Activated gamma-delta T cell treated with Interleukin-2 at 50 U/mL for 16 hours (primary cell): ENCODE data around the gene NDUFAF5.

Source experiments
- DNase-seq: peaks from one replicate; pipeline ENCODE4 v3.0.0-alpha.2; 2020

Gene NDUFAF5

GRCh38 chr20:13824459-13824858 lies 39.6 kb downstream of the NDUFAF5 start:
- DNase-seq = no peak

GRCh38 chr20:13825465-13825864 lies 40.6 kb downstream of the NDUFAF5 start:
- no peak for DNase-seq

GRCh38 chr20:13831476-13831875 lies 46.6 kb downstream of the NDUFAF5 start:
- DNase-seq = no peak

- DNase-seq = no peak
Observed at GRCh38 chr20:13838664-13839063, 53.8 kb downstream of the NDUFAF5 start.

GRCh38 chr20:13839421-13840092 lies 54.7 kb downstream of the NDUFAF5 start:
- DNase-seq = no peak

GRCh38 chr20:13840093-13840465 lies 55.3 kb downstream of the NDUFAF5 start:
- no peak for DNase-seq

GRCh38 chr20:13841206-13841605 lies 56.4 kb downstream of the NDUFAF5 start:
- no peak for DNase-seq

GRCh38 chr20:13844296-13844695 lies 59.5 kb downstream of the NDUFAF5 start:
- DNase-seq = no peak

- DNase-seq = no peak
Observed at GRCh38 chr20:13851279-13851678, 66.5 kb downstream of the NDUFAF5 start.

- DNase-seq = no peak
Observed at GRCh38 chr20:13852306-13852705, 67.5 kb downstream of the NDUFAF5 start.

GRCh38 chr20:13855613-13856012 lies 70.8 kb downstream of the NDUFAF5 start:
- no peak for DNase-seq

- no peak for DNase-seq
Observed at GRCh38 chr20:13856354-13856753, 71.5 kb downstream of the NDUFAF5 start.

- DNase-seq = no peak
Observed at GRCh38 chr20:13857304-13857703, 72.5 kb downstream of the NDUFAF5 start.

- DNase-seq = no peak
Observed at GRCh38 chr20:13857961-13858360, 73.1 kb downstream of the NDUFAF5 start.

GRCh38 chr20:13858439-13858838 lies 73.6 kb downstream of the NDUFAF5 start:
- DNase-seq = no peak

- DNase-seq = no peak
Observed at GRCh38 chr20:13858871-13859270, 74.0 kb downstream of the NDUFAF5 start.

GRCh38 chr20:13862245-13862644 lies 77.4 kb downstream of the NDUFAF5 start:
- DNase-seq = no peak

- DNase-seq = no peak
Observed at GRCh38 chr20:13863244-13863643, 78.4 kb downstream of the NDUFAF5 start.

GRCh38 chr20:13865156-13865555 lies 80.3 kb downstream of the NDUFAF5 start:
- DNase-seq = no peak

- no peak for DNase-seq
Observed at GRCh38 chr20:13865791-13866351, 81.0 kb downstream of the NDUFAF5 start.

GRCh38 chr20:13868331-13868730 lies 83.5 kb downstream of the NDUFAF5 start:
- no peak for DNase-seq

- DNase-seq = no peak
Observed at GRCh38 chr20:13870170-13870748, 85.4 kb downstream of the NDUFAF5 start.
